Measurements from ENCODE around the gene PSMA3. TPM values are rescaled to one million over a fixed set of nuclear protein-coding genes. Genes with fewer than 3 reads are reported as not detected.

PSMA3 gene
- total RNA-seq, 1 donor from 2014 or later = 407 TPM

DNA sequence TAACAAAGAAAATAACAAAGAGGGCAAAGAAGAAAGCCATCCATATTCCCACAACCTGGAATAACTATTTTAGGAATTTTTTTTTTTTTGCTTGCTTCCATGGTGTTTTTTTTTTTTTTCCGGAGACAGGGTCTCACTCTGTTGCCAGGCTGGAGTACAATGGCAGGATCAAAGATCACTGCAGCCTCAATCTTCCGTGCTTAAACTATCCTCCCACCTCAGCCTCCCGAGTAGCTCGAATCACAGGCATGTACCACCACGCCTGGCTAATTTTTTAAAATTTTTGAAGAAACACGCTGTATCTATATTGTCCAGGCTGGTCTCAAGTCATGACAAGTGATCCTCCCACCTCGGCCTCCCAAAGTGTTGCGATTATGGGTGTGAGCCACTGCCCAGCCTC is 33.5 kb downstream of the PSMA3 start:
- H3K4me1 Mint-ChIP-seq (ENCODE audit: low read depth) = peaks cover 59% of the 10 kb centered on the region
- H3K36me3 Mint-ChIP-seq (ENCODE audit: low read depth) = peaks cover 83% of the 10 kb centered on the region
- intact Hi-C loops (cut with micrococcal nuclease) = no loop called here
- no peaks in the 10 kb centered on the region for H3K27me3 Mint-ChIP-seq (ENCODE audit: low read depth)
- no peaks in the 10 kb centered on the region for H3K9me3 Mint-ChIP-seq
- H3K27ac Mint-ChIP-seq = no peak overlapping the region
- H3K4me3 Mint-ChIP-seq (ENCODE audit: low read depth) = no peak overlapping the region
- DNase-seq (ENCODE audit: low spot score) = no peak

DNA sequence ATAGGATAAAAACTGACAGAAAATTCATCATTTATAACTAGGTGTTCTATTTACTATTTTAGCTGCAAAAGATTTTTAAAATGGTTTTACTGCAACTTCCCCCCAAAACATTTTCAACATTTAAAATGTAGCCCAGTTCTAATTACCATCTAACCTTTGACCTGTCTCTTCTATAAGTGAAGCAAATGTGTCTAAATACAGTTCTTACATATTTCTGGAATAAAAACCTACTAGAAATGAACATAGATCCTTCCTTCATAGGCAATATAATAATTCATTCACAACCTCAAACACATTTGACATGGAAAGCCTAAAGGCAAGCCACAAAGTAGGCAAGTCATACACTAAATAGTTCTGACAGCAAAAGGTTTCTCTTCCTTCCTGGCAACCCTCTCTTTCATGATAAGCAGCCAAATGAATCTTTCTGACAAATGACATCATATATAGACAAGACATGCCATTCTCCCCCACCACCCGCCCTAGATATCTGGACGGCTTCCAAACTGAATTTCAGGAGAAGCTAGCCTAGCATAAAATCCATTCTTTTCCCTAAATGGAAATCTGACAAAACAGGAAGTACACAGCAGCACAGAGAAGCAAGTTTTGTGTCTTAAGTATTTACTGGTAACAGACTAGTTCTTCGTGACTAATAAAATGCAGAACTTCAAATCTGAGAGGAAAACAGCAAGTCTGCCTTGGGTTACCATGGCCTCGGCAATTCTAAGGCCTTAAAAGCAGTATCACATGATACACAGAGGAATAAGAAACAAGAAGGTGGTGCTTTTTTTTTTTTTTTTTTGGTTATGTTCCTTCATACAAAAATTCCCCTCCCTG is 36.5 kb downstream of the PSMA3 start:
- H3K9me3 Mint-ChIP-seq = no peaks in the 10 kb centered on the region
- peaks cover 57% of the 10 kb centered on the region for H3K4me1 Mint-ChIP-seq (ENCODE audit: low read depth)
- peak overlapping the region; percentile 38 for H3K4me3 Mint-ChIP-seq (ENCODE audit: low read depth)
- H3K27ac Mint-ChIP-seq = peak overlapping the region; percentile 92
- intact Hi-C loops (cut with micrococcal nuclease) = loop anchor here (1.0 to 2.0 kb wide), 2 partner anchors 16 to 36 kb away; partner anchors contain the start of gene PSMA3
- peaks cover 81% of the 10 kb centered on the region for H3K36me3 Mint-ChIP-seq (ENCODE audit: low read depth)
- H3K27me3 Mint-ChIP-seq (ENCODE audit: low read depth) = no peaks in the 10 kb centered on the region
- peak; percentile 12 for DNase-seq (ENCODE audit: low spot score)

DNA sequence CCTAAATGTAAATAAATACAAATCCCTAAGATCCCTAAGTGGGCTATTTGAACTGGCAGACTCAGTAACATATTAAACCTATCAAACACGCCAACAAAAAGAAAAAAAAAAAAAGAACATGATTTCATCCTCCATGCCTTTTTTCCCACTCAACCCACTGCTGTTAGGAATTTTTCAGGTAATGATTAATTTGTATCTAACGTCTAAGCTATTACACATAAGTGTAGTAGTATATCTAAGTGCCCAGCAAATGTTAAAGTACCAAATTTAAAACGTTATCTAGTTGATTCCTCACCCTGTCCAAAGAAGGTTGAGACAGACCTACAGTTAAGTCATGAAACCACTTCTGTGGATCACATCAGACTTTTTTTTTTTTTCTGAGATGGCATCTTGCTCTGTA is 37.3 kb downstream of the PSMA3 start:
- H3K4me3 Mint-ChIP-seq (ENCODE audit: low read depth) = peak overlapping the region; percentile 35
- H3K4me1 Mint-ChIP-seq (ENCODE audit: low read depth) = peaks cover 50% of the 10 kb centered on the region
- no peak for DNase-seq (ENCODE audit: low spot score)
- no peaks in the 10 kb centered on the region for H3K27me3 Mint-ChIP-seq (ENCODE audit: low read depth)
- H3K9me3 Mint-ChIP-seq = no peaks in the 10 kb centered on the region
- peaks cover 82% of the 10 kb centered on the region for H3K36me3 Mint-ChIP-seq (ENCODE audit: low read depth)
- peak overlapping the region; percentile 92 for H3K27ac Mint-ChIP-seq
- intact Hi-C loops (cut with micrococcal nuclease) = loop anchor here (1.0 to 2.0 kb wide), 2 partner anchors 15 to 37 kb away; partner anchors contain the start of gene PSMA3

DNA sequence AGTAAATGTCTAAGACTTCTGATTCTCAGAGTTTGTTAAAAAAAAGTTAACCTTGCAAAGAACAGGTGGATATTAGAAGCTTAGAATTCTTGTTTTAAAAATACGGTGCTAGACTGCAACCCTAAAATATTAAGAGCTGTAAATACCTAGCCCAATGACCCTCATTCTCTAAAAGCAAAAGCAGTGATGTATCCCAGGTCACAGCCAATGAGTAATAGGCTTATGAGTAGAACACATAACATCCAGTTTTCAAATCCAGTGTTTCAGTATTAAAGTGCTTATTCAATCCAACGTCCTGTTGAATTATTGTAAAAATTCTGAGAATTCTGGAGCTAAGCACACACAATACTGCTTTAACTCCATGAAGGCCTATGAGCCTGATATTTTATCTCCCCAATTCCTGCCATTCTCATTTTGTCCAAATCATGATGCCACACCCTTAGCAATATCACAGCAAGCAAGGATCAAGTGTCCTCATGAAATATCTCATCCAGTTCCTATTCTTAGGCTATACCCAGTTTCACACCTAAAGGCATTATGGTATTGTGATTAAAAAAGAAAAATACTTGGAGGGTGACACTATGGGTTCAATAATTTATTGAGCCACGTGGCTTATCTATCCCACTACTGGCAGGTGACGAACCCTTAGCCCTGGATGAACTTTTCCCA is 38.4 kb downstream of the PSMA3 start:
- Mint-ChIP-seq H3K27me3 (ENCODE audit: low read depth) (no peaks in the 10 kb centered on the region), H3K27ac (peak overlapping the region; percentile 69), H3K36me3 (ENCODE audit: low read depth) (peaks cover 86% of the 10 kb centered on the region), H3K4me1 (ENCODE audit: low read depth) (peaks cover 55% of the 10 kb centered on the region), H3K9me3 (no peaks in the 10 kb centered on the region), H3K4me3 (ENCODE audit: low read depth) (no peak overlapping the region)
- intact Hi-C loops (cut with micrococcal nuclease) = no loop called here
- DNase-seq (ENCODE audit: low spot score) = no peak

DNA sequence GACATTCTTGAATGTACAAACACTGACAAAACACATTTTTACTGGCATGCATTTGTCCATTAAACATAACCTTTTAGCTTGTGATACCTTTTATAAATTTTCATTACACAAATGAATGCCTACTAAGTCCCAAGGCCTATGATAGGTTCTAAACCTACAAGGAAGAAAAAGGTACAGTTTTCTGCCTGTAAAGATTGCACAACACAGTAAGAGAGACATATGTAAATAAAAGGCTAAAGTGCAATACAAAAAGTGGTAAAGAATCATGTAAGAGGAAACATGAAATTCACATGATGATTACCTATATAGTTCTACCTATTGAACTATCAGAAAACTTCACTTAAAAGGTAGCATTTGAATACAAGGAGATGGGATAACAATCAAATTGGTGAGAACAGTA is 39.1 kb downstream of the PSMA3 start:
- Mint-ChIP-seq H3K27ac (no peak overlapping the region), H3K9me3 (no peaks in the 10 kb centered on the region), H3K36me3 (ENCODE audit: low read depth) (peaks cover 86% of the 10 kb centered on the region), H3K4me1 (ENCODE audit: low read depth) (peaks cover 57% of the 10 kb centered on the region), H3K27me3 (ENCODE audit: low read depth) (no peaks in the 10 kb centered on the region), H3K4me3 (ENCODE audit: low read depth) (no peak overlapping the region)
- intact Hi-C loops (cut with micrococcal nuclease) = no loop called here
- DNase-seq (ENCODE audit: low spot score) = no peak

DNA sequence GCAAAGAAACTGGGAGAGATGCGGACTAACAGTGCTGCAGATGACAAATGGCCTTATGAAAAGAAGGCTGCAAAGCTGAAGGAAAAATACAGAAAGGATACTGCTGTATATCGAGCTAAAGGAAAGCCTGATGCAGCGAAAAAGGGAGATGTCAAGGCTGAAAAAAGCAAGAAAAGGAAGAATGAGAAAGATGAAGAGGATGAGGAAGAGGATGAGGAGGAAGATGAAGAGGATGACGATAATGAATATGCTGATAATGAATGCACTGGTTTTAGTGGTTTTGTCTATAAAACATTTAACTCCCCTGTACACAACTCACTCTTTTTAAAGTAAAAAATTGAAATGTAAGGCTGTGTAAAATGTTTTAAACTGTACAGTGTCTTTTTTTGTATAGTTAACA is 40.5 kb downstream of the PSMA3 start:
- no peaks in the 10 kb centered on the region for H3K27me3 Mint-ChIP-seq (ENCODE audit: low read depth)
- no peak overlapping the region for H3K4me3 Mint-ChIP-seq (ENCODE audit: low read depth)
- H3K36me3 Mint-ChIP-seq (ENCODE audit: low read depth) = peaks cover 86% of the 10 kb centered on the region
- peaks cover 59% of the 10 kb centered on the region for H3K4me1 Mint-ChIP-seq (ENCODE audit: low read depth)
- intact Hi-C loops (cut with micrococcal nuclease) = no loop called here
- DNase-seq (ENCODE audit: low spot score) = no peak
- peak overlapping the region; percentile 4 for H3K27ac Mint-ChIP-seq
- H3K9me3 Mint-ChIP-seq = no peaks in the 10 kb centered on the region

GRCh38 chr14:58287607-58288042 is 43.0 kb downstream of the PSMA3 start:
- no peak for DNase-seq (ENCODE audit: low spot score)
- Mint-ChIP-seq H3K9me3 (no peaks in the 10 kb centered on the region), H3K36me3 (ENCODE audit: low read depth) (peaks cover 80% of the 10 kb centered on the region), H3K27ac (peak overlapping the region; percentile 13), H3K27me3 (ENCODE audit: low read depth) (no peaks in the 10 kb centered on the region), H3K4me3 (ENCODE audit: low read depth) (no peak overlapping the region), H3K4me1 (ENCODE audit: low read depth) (peaks cover 43% of the 10 kb centered on the region)
- intact Hi-C loops (cut with micrococcal nuclease) = no loop called here

DNA sequence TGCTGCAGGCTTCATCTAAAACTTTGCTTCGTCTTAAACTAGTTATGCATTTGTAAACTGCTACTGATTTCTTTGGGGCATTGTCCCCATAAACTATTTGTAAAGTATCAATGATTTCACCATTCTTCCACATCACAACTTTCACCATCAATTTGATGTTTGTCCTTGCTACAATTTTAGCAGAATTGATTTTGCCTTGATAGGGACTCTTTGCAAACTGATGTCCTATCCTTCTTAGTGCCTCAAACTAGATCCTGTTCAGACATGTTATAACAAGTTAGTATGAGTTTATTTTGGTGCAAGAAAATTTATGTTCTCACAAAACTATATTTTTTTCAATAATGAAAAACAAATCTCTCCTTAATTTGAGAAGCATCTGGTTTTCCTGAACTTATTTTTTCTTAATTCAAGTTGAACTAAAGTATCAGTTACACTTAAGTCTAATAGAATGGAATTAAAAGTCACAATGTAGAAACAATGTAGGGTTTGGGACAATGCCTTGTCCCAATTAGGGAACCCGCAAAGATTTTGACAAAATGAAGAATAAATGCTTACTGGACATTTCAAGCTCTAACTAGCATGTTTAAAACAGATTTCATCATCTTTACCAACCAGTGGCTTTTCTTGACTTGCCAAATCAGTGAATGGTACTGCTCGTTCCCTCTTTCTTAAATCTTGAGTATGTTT is 43.6 kb downstream of the PSMA3 start:
- Mint-ChIP-seq H3K4me1 (ENCODE audit: low read depth) (peaks cover 42% of the 10 kb centered on the region), H3K9me3 (no peaks in the 10 kb centered on the region), H3K27ac (peak overlapping the region; percentile 13), H3K36me3 (ENCODE audit: low read depth) (peaks cover 80% of the 10 kb centered on the region), H3K4me3 (ENCODE audit: low read depth) (no peak overlapping the region), H3K27me3 (ENCODE audit: low read depth) (no peaks in the 10 kb centered on the region)
- DNase-seq (ENCODE audit: low spot score) = no peak
- intact Hi-C loops (cut with micrococcal nuclease) = no loop called here

DNA sequence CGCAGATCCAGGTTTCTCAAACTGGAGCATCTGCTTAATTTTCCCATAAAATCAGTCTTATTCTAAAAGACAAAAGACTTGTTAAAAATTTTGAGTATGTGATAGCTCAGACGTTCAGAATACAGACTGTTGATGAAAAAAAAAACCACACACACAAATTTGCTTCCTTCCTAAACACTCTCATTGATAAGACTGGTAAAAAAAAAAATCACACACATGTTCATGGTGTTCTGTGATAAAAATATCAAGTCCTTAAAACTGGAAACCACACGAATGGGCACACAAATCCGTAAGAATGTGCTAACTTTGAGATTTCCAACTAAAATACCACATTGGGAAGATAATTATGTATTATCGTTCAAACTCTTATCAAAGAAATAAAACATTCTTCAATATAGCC is 47.0 kb downstream of the PSMA3 start:
- H3K9me3 Mint-ChIP-seq = no peaks in the 10 kb centered on the region
- peaks cover 32% of the 10 kb centered on the region for H3K4me1 Mint-ChIP-seq (ENCODE audit: low read depth)
- intact Hi-C loops (cut with micrococcal nuclease) = no loop called here
- DNase-seq (ENCODE audit: low spot score) = no peak
- H3K4me3 Mint-ChIP-seq (ENCODE audit: low read depth) = no peak overlapping the region
- H3K27me3 Mint-ChIP-seq (ENCODE audit: low read depth) = no peaks in the 10 kb centered on the region
- peaks cover 81% of the 10 kb centered on the region for H3K36me3 Mint-ChIP-seq (ENCODE audit: low read depth)
- H3K27ac Mint-ChIP-seq = no peak overlapping the region

- Mint-ChIP-seq H3K27ac (no peak overlapping the region), H3K4me3 (ENCODE audit: low read depth) (no peak overlapping the region), H3K36me3 (ENCODE audit: low read depth) (peaks cover 76% of the 10 kb centered on the region), H3K9me3 (no peaks in the 10 kb centered on the region), H3K27me3 (ENCODE audit: low read depth) (no peaks in the 10 kb centered on the region), H3K4me1 (ENCODE audit: low read depth) (peaks cover 32% of the 10 kb centered on the region)
- no peak for DNase-seq (ENCODE audit: low spot score)
- intact Hi-C loops (cut with micrococcal nuclease) = no loop called here
These were observed 47.5 kb downstream of the PSMA3 start for GRCh38 chr14:58292187-58292586.

- Mint-ChIP-seq H3K27ac (no peak overlapping the region), H3K9me3 (no peaks in the 10 kb centered on the region), H3K4me1 (ENCODE audit: low read depth) (peaks cover 22% of the 10 kb centered on the region), H3K4me3 (ENCODE audit: low read depth) (no peak overlapping the region), H3K27me3 (ENCODE audit: low read depth) (no peaks in the 10 kb centered on the region), H3K36me3 (ENCODE audit: low read depth) (peaks cover 56% of the 10 kb centered on the region)
- intact Hi-C loops (cut with micrococcal nuclease) = no loop called here
- DNase-seq (ENCODE audit: low spot score) = no peak
These were observed 49.6 kb downstream of the PSMA3 start for GRCh38 chr14:58294201-58294600.

DNA sequence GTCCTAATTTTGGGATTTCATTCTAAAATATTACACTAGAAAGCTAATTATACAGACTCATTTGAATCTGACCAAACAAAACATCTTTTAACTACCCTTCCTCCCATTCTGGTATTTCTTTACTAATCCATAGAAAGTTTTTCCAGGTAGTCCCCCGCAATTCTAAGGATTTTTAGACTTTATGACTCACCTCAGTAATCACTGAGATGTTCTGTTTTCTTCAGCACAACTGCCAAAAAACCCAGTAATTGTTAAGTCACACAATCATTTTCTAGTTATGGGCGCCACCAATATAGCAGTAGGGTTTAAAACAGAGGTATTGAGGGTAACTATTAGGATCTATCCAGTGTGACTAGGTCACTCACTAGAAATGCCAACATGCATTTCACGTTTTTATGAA is 52.1 kb downstream of the PSMA3 start:
- Mint-ChIP-seq H3K4me1 (ENCODE audit: low read depth) (peaks cover 29% of the 10 kb centered on the region), H3K9me3 (no peaks in the 10 kb centered on the region), H3K4me3 (ENCODE audit: low read depth) (no peak overlapping the region), H3K27me3 (ENCODE audit: low read depth) (no peaks in the 10 kb centered on the region), H3K36me3 (ENCODE audit: low read depth) (peaks cover 50% of the 10 kb centered on the region), H3K27ac (no peak overlapping the region)
- intact Hi-C loops (cut with micrococcal nuclease) = loop anchor here (1.0 to 5.0 kb wide), 2 partner anchors 15 to 1029 kb away; partner anchors contain the start of genes AP5M1 and EXOC5
- no peak for DNase-seq (ENCODE audit: low spot score)
